MG63 (cell line): ENCODE measurements around the gene SOS1. TPM values are rescaled to one million over a fixed set of nuclear protein-coding genes. Genes with fewer than 3 reads are reported as not detected.
A peak's percentile ranks its signal among the peaks of the same experiment; 100 is the strongest.
"Not testable (repeated sequence)": the region's sequence is repeated elsewhere in the genome, so short reads cannot be mapped to it uniquely, and the experiment has no call there.

ENCODE experiments used
- DNase-seq: peaks from one replicate; pipeline ENCODE4 v3.0.0-alpha.2; 2020
- H3K27me3 ChIP-seq: fragments of 250-450 bp; sonication (Bioruptor Pico); 2 replicates; pipeline ENCODE4 v1.5.1; 2020; ENCODE audit warnings: mild to moderate bottlenecking, moderate library complexity
- H3K36me3 ChIP-seq: fragments of 250-450 bp; sonication (Bioruptor Pico); 2 replicates; pipeline ENCODE4 v1.5.1; 2020; ENCODE audit warnings: mild to moderate bottlenecking, moderate library complexity
- H3K4me3 ChIP-seq: fragments of 250-450 bp; sonication (Bioruptor Pico); 2 replicates; pipeline ENCODE4 v1.5.1; 2020; ENCODE audit warnings: mild to moderate bottlenecking, moderate library complexity
- H3K9me3 ChIP-seq: fragments of 250-450 bp; sonication (Bioruptor Pico); 2 replicates; pipeline ENCODE4 v1.5.1; 2020; ENCODE audit warnings: mild to moderate bottlenecking, moderate library complexity
- total RNA-seq: library from RNA; depleted of rRNA; stranded (reverse); fragments of >200 nt; shearing (Covaris generic); gene quantifications from 2 replicates; pipeline ENCODE4 v1.2.3, GENCODE V29; 2014; ENCODE audit warnings: low replicate concordance

Gene SOS1
- total RNA-seq, 1 experiment from 2014 or later: 4.9 TPM

- DNase-seq: peak; percentile 58
- Histone ChIP-seq H3K27me3 (no peaks in the 10 kb centered on the region), H3K4me3 (no peak overlapping the region), H3K9me3 (no peaks in the 10 kb centered on the region), H3K36me3 (no peaks in the 10 kb centered on the region)
These were observed 20.8 kb upstream of the SOS1 start for GRCh38 chr2:39141334-39142271.

GRCh38 chr2:39140948-39141333, 20.1 kb upstream of the SOS1 start:
- not testable (repeated sequence) for H3K9me3 ChIP-seq, H3K27me3 ChIP-seq, DNase-seq, H3K36me3 ChIP-seq, H3K4me3 ChIP-seq

- Histone ChIP-seq H3K27me3 (no peaks in the 10 kb centered on the region), H3K9me3 (no peaks in the 10 kb centered on the region), H3K36me3 (no peaks in the 10 kb centered on the region), H3K4me3 (no peak overlapping the region)
- no peak for DNase-seq
These were observed 19.5 kb upstream of the SOS1 start for GRCh38 chr2:39140322-39140847.

- H3K27me3 ChIP-seq: no peaks in the 10 kb centered on the region
- no peak overlapping the region for H3K4me3 ChIP-seq
- H3K36me3 ChIP-seq: no peaks in the 10 kb centered on the region
- H3K9me3 ChIP-seq: no peaks in the 10 kb centered on the region
- no peak for DNase-seq
These were observed 18.8 kb upstream of the SOS1 start for GRCh38 chr2:39139511-39140237.

GRCh38 chr2:39138837-39139211, 18.0 kb upstream of the SOS1 start:
- Histone ChIP-seq H3K4me3 (no peak overlapping the region), H3K27me3 (no peaks in the 10 kb centered on the region), H3K36me3 (no peaks in the 10 kb centered on the region), H3K9me3 (no peaks in the 10 kb centered on the region)
- DNase-seq: no peak

GRCh38 chr2:39138187-39138836, 17.5 kb upstream of the SOS1 start:
- H3K27me3 ChIP-seq: not testable (repeated sequence)

GRCh38 chr2:39136799-39137198, 15.9 kb upstream of the SOS1 start:
- Histone ChIP-seq H3K27me3 (no peaks in the 10 kb centered on the region), H3K4me3 (no peak overlapping the region), H3K9me3 (no peaks in the 10 kb centered on the region), H3K36me3 (no peaks in the 10 kb centered on the region)
- DNase-seq: no peak

More at GRCh38 chr2:39138187-39138836, 17.5 kb upstream of the SOS1 start:
- H3K9me3 ChIP-seq, DNase-seq, H3K4me3 ChIP-seq, H3K36me3 ChIP-seq: not testable (repeated sequence)

GRCh38 chr2:39135690-39136259, 14.9 kb upstream of the SOS1 start:
- Histone ChIP-seq H3K36me3 (no peaks in the 10 kb centered on the region), H3K4me3 (no peak overlapping the region), H3K9me3 (no peaks in the 10 kb centered on the region), H3K27me3 (no peaks in the 10 kb centered on the region)
- no peak for DNase-seq

- Histone ChIP-seq H3K36me3 (no peaks in the 10 kb centered on the region), H3K27me3 (no peaks in the 10 kb centered on the region), H3K9me3 (no peaks in the 10 kb centered on the region), H3K4me3 (no peak overlapping the region)
- no peak for DNase-seq
These were observed 12.5 kb upstream of the SOS1 start for GRCh38 chr2:39133215-39133851.

GRCh38 chr2:39128919-39129391, 8.1 kb upstream of the SOS1 start:
- no peak for DNase-seq
- no peaks in the 10 kb centered on the region for H3K36me3 ChIP-seq
- no peaks in the 10 kb centered on the region for H3K27me3 ChIP-seq

GRCh38 chr2:39127973-39128372, 7.1 kb upstream of the SOS1 start:
- DNase-seq: peak; percentile 67
- Histone ChIP-seq H3K4me3 (no peak overlapping the region), H3K36me3 (no peaks in the 10 kb centered on the region), H3K27me3 (no peaks in the 10 kb centered on the region), H3K9me3 (no peaks in the 10 kb centered on the region)

More at GRCh38 chr2:39128919-39129391, 8.1 kb upstream of the SOS1 start:
- no peaks in the 10 kb centered on the region for H3K9me3 ChIP-seq
- no peak overlapping the region for H3K4me3 ChIP-seq

GRCh38 chr2:39124746-39125057, 3.9 kb upstream of the SOS1 start:
- Histone ChIP-seq H3K9me3 (no peaks in the 10 kb centered on the region), H3K36me3 (no peaks in the 10 kb centered on the region), H3K4me3 (peak overlapping the region; percentile 61), H3K27me3 (no peaks in the 10 kb centered on the region)
- DNase-seq: peak; percentile 3

GRCh38 chr2:39124000-39124745, 3.3 kb upstream of the SOS1 start:
- Histone ChIP-seq H3K4me3 (peak overlapping the region; percentile 61), H3K9me3 (no peaks in the 10 kb centered on the region), H3K36me3 (no peaks in the 10 kb centered on the region), H3K27me3 (no peaks in the 10 kb centered on the region)
- DNase-seq: peak; percentile 97

GRCh38 chr2:39123436-39123999, 2.7 kb upstream of the SOS1 start:
- Histone ChIP-seq H3K36me3 (no peaks in the 10 kb centered on the region), H3K9me3 (no peaks in the 10 kb centered on the region), H3K27me3 (no peaks in the 10 kb centered on the region), H3K4me3 (peak overlapping the region; percentile 61)
- DNase-seq: no peak

- peak overlapping the region; percentile 82 for H3K4me3 ChIP-seq
- H3K9me3 ChIP-seq: no peaks in the 10 kb centered on the region
- H3K27me3 ChIP-seq: no peaks in the 10 kb centered on the region
- no peak for DNase-seq
- peaks cover 8% of the 10 kb centered on the region; the same call in 1 of the 2 replicates for H3K36me3 ChIP-seq
These were observed 742 bp upstream of the SOS1 start for GRCh38 chr2:39121523-39122063.
